Astrocyte of the hippocampus (primary cell): ENCODE results near the gene ARL3.

ENCODE experiments used
- DNase-seq: peaks from one replicate; pipeline ENCODE4 v3.0.0; 2011; ENCODE audit warnings: low read depth, low spot score

The ARL3 gene

DNA sequence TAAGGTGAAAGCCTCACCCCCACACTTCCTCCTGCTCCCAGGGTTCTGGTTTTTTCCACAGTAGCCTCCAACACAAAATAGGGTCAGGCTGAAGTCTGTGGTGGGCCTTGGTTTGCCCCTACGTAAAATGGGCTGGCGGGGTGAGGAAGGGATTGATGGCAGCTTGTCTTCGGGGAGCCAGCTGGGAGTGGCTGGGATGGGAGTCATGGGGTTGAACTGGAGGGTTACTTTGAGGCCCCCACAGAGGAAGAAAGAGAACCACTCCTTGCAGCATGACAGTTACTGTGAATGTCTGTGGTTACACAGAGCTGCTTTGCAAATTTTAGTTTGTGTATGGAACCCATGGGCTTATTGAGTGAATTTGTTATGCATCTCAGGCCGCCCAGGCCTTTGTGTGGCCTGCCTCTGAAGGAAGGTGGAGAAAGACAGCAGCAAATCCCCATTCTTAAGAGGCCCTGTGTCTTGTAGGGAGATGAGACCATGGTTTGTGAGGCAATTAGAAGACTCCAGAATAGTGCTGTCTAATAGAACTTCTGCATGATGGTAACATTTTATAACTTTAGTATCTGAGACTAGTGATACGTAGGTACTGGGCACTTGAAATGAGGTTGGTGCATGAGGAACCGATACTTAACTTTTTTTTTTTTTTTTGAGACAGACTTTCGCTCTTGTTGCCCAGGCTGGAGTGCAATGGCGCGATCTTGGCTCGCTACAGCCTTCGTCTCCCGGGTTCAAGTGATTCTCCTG lies 61.9 kb downstream of the ARL3 start:
- DNase-seq, result no peak

DNA sequence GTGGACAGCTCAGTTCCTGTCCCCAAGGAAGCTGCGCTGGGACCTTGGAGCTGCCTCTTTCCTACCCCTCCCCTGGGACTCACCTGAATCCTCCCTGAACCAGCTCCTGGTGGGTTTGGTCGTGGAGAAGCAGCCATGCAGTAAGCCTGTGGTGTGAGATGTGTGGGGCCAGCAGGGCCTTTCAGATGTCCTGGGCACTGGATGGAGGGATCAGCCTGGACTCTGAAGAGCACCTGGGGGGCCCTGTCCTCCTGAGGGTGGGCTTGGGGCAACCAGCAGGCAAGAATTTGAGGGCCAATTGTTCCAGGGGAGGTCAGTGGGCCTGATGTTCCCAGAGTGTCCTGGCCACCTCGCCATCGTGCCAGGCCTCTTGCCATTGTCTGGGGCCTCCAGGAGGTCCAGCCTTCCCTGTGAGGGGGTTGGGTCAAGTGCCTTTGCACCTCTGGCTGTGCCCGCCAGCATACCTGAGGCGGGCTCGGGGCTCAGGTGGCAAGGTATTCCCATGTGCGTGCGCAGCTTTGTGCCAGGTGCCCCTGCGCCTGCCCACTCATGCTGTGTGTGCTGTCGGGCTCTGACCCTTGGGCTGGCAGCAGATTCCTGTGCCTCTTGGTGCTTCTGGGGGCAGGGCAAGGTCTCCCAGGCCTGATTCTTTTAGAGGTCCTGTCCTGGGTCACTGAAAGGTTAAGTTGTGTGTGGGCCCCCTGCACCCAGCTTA lies 62.6 kb downstream of the ARL3 start:
- DNase-seq, result no peak

DNA sequence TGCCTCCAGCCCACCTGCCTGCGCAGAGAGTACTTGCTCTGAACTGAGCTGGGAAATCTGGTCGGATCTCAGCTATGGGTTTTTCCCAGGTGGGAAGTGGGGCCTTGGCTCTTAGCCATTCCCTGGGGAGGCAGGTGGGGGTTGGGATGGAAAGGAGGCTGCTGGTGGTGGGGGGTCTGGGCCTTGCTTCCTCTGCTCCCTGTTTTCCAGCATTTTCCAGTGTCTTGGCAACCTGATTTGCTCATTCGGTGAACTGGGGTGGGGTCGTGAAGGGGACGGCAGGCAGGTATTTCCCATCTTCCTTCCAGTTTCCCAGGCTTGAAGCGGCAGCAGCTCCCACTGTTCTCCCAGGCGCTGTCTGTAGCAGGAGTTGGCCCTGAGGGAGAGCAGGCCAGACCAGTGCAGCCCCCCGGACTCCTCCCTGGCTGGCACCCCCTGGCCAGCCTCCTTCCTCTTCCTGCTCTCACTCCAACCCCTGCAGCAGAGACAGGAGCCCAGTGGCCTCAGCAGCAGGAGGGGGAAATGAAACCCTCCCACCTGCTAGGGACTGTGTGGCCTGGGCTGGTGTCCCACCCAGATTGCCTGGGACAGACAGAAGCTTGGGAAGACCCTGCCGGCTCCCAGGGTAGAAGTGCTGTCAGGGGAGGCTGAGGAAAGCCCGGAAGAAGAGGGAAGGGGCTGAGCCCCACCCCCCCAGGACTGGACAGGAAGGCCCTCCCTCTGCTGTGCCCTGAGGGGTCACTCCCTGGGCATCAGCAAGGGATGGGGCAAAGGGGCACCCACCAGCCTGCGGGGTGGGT lies 63.3 kb downstream of the ARL3 start:
- no peak for DNase-seq

DNA sequence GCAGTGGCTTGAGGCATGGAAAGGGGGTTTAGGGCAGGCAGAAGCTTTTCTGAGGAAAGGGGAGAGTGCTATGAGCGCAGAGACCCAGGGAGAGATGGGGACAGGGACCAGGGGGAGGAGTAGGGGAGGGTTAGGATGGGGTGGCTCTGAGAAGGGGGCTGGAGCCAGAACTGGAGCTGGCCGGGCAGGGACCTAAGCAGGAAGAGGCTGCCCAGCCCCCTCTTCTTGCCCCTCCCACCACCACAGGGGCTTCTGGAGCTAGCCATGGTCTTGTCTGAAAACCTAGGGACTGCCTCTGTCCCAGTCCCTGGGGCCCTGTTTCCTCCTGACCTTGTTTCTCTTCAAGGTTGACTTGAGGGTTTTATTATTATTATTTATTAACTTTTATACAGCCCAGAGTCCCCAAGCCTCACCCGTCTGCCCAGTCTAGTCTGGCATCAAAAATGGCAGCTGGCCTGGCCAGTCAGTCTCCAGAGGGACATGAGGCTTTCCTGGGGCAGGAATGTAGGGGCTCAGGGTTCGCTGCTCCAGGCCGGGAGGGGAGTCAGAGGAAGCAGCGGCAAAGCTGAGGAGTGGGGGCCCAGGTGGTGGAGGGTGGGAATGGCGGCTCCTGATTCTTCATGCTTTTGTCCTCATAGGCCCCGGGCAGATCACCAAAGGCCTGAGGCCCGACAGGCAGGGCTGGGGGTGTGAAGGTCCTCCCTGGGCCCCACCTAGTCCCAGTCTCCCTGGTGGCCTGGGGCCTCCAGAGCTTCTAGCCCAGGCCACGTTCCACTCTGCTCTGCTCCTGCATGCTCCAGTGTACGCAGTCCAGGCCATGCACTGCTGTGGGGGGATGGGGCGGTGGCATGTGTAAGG lies 64.2 kb downstream of the ARL3 start:
- DNase-seq, result no peak

GRCh38 chr10:102648889-102649796 lies 65.1 kb downstream of the ARL3 start:
- peak; percentile 40 for DNase-seq

- DNase-seq, result no peak
Observed at GRCh38 chr10:102648269-102648888, 65.8 kb downstream of the ARL3 start.

DNA sequence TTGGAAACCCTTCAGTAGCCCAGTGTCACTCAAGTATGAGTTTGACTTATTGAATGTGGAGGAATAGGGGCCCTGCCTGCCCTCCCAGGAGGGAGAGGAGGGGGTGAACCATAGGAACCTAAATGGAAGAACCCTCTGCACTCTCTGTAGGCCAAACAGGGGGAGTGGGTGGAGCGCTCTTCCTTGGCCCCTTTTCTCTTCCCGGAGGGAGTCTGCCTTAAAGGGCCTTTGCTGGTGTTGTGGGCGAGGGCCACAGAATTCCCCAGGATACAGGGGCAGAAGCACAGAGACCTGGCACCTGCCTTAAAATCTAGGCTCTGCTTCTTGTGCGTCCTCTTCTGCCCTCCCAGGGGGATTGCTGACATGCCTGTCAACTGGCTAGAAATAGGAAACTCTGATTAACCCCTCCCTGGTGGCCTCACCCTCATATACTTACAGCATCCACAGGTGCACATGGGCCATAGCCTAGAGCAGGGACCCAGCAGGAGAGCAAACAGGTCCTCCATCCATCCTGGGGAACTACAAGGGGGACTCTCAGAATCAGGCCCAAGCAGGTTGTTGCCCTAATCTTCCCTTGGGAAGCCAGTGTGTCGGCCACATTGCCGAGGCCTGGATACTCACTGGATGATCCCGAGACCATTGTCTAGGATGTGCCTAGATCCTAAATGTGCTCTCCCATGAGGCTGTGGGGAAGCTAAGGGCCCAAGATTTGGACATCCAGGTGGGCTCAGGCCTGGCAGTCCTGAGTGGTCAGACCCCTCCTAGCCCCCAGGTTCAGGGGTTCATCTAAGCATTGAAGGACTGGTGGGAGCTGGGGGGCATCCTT lies 66.5 kb downstream of the ARL3 start:
- no peak for DNase-seq

GRCh38 chr10:102646610-102647442 lies 67.4 kb downstream of the ARL3 start:
- DNase-seq, result peak; percentile 78

- DNase-seq, result peak; percentile 92
Observed at GRCh38 chr10:102645741-102646609, 68.2 kb downstream of the ARL3 start.

DNA sequence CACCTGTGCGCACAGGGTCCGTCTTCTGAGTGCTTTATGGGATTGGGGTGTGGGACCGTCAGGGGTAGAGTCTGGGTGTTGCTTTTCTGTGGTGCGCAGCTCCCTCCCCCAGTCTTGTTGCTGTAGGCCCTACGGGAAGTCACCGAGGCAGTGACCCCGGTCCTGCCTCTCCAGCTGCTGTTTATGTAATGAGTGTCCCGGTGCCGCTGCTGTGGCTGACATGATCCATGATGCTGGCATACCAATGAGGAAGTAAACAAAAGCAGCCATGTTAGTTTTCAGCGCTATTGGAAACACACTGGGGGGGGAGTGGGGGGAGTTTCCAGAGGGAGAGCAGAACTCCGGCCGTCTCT lies 68.8 kb downstream of the ARL3 start:
- peak; percentile 83 for DNase-seq

DNA sequence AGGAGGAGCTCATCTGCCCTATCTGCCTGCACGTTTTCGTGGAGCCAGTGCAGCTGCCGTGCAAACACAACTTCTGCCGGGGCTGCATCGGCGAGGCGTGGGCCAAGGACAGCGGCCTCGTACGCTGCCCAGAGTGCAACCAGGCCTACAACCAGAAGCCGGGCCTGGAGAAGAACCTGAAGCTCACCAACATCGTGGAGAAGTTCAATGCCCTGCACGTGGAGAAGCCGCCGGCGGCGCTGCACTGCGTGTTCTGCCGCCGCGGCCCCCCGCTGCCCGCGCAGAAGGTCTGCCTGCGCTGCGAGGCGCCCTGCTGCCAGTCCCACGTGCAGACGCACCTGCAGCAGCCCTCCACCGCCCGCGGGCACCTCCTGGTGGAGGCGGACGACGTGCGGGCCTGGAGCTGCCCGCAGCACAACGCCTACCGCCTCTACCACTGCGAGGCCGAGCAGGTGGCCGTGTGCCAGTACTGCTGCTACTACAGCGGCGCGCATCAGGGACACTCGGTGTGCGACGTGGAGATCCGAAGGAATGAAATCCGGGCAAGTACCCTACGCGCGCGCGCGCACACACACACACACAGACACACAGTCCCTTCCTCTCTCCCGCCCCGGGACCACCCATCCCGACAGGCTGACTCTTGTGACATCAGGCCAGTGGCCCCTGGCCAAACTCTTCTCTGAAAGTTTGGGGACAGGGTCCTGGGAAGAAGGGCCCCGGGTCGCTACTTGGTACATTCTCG lies 69.4 kb downstream of the ARL3 start:
- DNase-seq, result peak; percentile 92

DNA sequence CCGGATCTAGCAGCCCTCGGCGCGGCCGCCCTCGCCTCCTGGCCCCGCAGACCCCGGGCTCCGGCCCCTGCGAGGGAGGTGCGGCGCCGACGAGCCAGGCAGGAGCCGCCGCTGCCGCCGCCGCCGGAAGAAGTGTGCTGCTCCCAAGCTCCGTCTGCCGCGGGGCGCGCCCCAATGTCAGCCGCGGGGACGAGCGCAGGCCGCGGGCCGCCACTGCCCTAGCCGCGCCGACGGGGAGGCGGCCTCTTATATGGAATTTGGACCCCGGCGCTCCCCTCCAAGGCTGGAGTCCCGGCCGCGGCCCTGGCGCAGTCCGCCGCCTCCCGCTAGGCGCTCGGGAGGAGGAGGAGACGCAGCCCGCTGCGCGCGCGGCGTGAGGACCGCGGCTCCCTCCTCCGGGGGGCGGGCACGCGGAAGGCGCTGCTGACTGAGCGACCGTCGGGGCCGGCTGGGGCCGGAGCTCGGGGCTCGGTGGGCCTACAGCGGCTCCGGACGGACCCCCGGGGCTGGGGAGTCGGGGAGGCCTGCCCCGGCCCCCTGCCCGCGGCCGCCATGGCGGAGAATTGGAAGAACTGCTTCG lies 70.0 kb downstream of the ARL3 start, which contains the start of gene TRIM8:
TSS of gene TRIM8 (plus strand) at position 414 of the 580 bp plus-strand sequence. CDS start at position 553, 139 bp downstream.
- peak; percentile 77 for DNase-seq

- peak; percentile 91 for DNase-seq
Observed at GRCh38 chr10:102643336-102644065, 70.7 kb downstream of the ARL3 start.

- DNase-seq, result no peak
Observed at GRCh38 chr10:102642736-102643335, 71.4 kb downstream of the ARL3 start.
